Pancreas (tissue), 10 donors: ENCODE measurements around the gene FITM2. TPM values are rescaled to one million over a fixed set of nuclear protein-coding genes. Genes with fewer than 3 reads are reported as not detected.

ENCODE experiments used
- ATAC-seq, 4 donors: fragments of 200-7000 bp; cut with Tn5 transposase; one replicate each; pipeline versions ENCODE4 v1.8.0 to v1.9.1; 2020; ENCODE audit warnings: mild to moderate bottlenecking in 4 of 4, moderate library complexity in 4 of 4
- DNase-seq, 6 donors: peaks; one replicate each; pipeline ENCODE4 v3.0.0-alpha.2; 2020
- FAIRE-seq: peaks from 2 replicates; lab custom pipeline; 2012; peaks lifted over from hg19 to GRCh38; lab: Jason Lieb, UNC
- H3K27ac ChIP-seq, 4 donors: fragments of 200-600 bp; sonication (generic); 1 replicate in 3 of 4; 2 replicates in 1 of 4; pipeline versions ENCODE4 v1.5.0 to v1.8.0; 2020
- H3K27me3 ChIP-seq, 4 donors: fragments of 200-600 bp; one replicate each; pipeline ENCODE4 v1.8.0; 2021
- H3K36me3 ChIP-seq, 3 donors: fragments of 200-600 bp; sonication (generic) in 1 of 3; one replicate each; pipeline versions ENCODE4 v1.5.0 to v1.8.0; 2020 to 2021
- H3K4me1 ChIP-seq, 3 donors: fragments of 200-600 bp; one replicate each; pipeline ENCODE4 v1.8.0; 2021
- H3K4me3 ChIP-seq, 4 donors: fragments of 200-600 bp; sonication (generic) in 2 of 4; one replicate each; pipeline versions ENCODE4 v1.5.0 to v1.8.0; 2020 to 2021
- H3K9me3 ChIP-seq, 4 donors: fragments of 200-600 bp; one replicate each; pipeline ENCODE4 v1.8.0; 2021
- WGBS, 2 donors: extraction: QIAGEN DNeasy Blood & Tissue Kit; methylation state at CpG; one replicate each; pipeline ENCODE4 v1.1.7; 2013; 5-methylcytosine and 5-hydroxymethylcytosine counted together
- intact Hi-C, 3 donors: fragments of 100-400 bp; cut with DNase I; formaldehyde crosslinking; loops; one replicate each; pipeline versions ENCODE4 v1.11.1 to v1.14.2; 2022
- polyA plus RNA-seq, 2 donors: library from polyadenylated mRNA; stranded (reverse); fragments of 200-250 nt; gene quantifications; one replicate each; pipeline ENCODE4 v1.2.3, GENCODE V29; 2013
- total RNA-seq, 6 donors: library from RNA; stranded (reverse); fragmentation: NEBNext Ultra II Directional in 4 of 6; extraction: Animal tissue kit (Norgen Biotek cat#: 25700) in 4 of 6; gene quantifications; one replicate each; pipeline versions ENCODE4 v1.2.1 to v1.2.4, GENCODE V29; 2021 to 2023
- TF ChIP-seq, protein P1 (sequence below), 4 donors: fragments of 200-600 bp; sonication (generic) in 3 of 4; IDR thresholded peaks; one replicate each; pipeline versions ENCODE4 v1.5.0 to v1.8.0; 2021; ENCODE audit warnings: antibody characterized with exemption in 4 of 4
- donor health status: healthy with polysubstance abuse.
- donor health status: DM: no; HTN: no; CAD: no; lungs with moderate emphysema.
- donor health status: DM: no; HTN: no; CAD: no.
- donor health status: control.
- donor health status: control.
- donor health status: Bipolar disorder and iron deficiency.
- donor health status: DM: yes; HTN: yes; CAD: no.
- donor health status: DM: no; HTN: no; CAD: no.
- donor health status: DM: no; HTN: no; CAD: no.
- donor health status: DM: yes; HTN: yes; CAD: no.

Gene FITM2
- total and polyA plus RNA-seq, 8 donors = 2.0 to 7.4 (median 5.7) TPM

DNA sequence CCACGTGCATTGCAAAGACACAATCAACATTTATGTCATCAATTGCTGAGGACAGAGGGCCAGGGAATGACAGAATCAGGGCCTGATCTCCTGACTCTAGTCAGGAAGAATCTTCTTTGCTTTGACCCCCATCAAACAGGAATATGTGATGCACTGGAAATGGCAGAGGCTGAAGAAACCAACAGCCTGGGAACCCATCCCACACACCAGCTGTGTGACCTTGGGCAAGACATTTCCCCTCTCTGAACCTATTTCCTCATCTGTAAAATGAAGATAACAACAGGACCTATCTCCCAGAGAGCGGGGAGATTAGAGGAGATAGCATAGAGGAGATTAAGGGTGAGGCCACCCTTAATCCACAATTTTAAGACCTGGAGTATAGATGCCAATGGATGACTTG lies 46.0 kb upstream of the FITM2 start:
- no peak for FAIRE-seq
- Histone ChIP-seq H3K36me3 (no peaks in the 10 kb centered on the region), H3K27me3 (no peaks in the 10 kb centered on the region), H3K9me3 (no peaks in the 10 kb centered on the region), H3K27ac (peak overlapping the region in 1 of 4 donors; percentile 92), H3K4me1 (peaks cover 0 to 27% (median 14%) of the 10 kb centered on the region in 3 donors), H3K4me3 (peak overlapping the region in 2 of 4 donors; percentile 65 to 67)
- intact Hi-C loops = no loop called here
- DNase-seq = peak in 3 of 6 donors; percentile 22 to 32 (median 23)
- TF ChIP-seq, protein P1, sequence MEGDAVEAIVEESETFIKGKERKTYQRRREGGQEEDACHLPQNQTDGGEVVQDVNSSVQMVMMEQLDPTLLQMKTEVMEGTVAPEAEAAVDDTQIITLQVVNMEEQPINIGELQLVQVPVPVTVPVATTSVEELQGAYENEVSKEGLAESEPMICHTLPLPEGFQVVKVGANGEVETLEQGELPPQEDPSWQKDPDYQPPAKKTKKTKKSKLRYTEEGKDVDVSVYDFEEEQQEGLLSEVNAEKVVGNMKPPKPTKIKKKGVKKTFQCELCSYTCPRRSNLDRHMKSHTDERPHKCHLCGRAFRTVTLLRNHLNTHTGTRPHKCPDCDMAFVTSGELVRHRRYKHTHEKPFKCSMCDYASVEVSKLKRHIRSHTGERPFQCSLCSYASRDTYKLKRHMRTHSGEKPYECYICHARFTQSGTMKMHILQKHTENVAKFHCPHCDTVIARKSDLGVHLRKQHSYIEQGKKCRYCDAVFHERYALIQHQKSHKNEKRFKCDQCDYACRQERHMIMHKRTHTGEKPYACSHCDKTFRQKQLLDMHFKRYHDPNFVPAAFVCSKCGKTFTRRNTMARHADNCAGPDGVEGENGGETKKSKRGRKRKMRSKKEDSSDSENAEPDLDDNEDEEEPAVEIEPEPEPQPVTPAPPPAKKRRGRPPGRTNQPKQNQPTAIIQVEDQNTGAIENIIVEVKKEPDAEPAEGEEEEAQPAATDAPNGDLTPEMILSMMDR (IDR thresholded peaks at IDR 0.05) = no peak
- ATAC-seq = no peak
- WGBS, 2 donors = 11 to 13% methylated on average over 2 of the region's 2 CpGs

DNA sequence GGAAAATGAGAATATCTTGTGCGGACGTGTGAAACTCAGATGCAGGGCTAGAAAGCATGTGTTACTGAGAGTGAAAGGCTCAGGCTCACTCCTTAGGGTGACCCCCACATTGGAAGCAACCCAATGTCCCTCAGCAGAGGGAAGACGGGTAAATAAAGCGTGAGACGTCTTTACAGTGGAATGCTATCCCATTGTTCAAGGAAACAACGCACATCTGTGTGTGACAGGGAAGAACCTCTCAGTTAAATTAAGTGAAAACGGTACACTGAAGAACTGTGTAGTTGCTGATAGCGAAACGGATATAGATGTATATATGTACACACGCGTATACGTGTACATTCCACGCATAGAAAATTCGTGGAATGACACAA lies 45.3 kb upstream of the FITM2 start:
- peaks cover 0 to 27% (median 14%) of the 10 kb centered on the region in 3 donors for H3K4me1 ChIP-seq
- no peaks in the 10 kb centered on the region for H3K27me3 ChIP-seq
- intact Hi-C loops = no loop called here
- peak overlapping the region; percentile 88 to 93 (median 92) for H3K27ac ChIP-seq
- peak overlapping the region; percentile 48 to 67 (median 66) for H3K4me3 ChIP-seq
- H3K9me3 ChIP-seq = no peaks in the 10 kb centered on the region
- ATAC-seq = no peak
- H3K36me3 ChIP-seq = no peaks in the 10 kb centered on the region
- WGBS, 2 donors = 17 to 20% methylated on average over 14 of the region's 14 CpGs
- no peak for FAIRE-seq
- TF ChIP-seq, protein P1 (IDR thresholded peaks at IDR 0.05) = no peak
- no peak for DNase-seq

DNA sequence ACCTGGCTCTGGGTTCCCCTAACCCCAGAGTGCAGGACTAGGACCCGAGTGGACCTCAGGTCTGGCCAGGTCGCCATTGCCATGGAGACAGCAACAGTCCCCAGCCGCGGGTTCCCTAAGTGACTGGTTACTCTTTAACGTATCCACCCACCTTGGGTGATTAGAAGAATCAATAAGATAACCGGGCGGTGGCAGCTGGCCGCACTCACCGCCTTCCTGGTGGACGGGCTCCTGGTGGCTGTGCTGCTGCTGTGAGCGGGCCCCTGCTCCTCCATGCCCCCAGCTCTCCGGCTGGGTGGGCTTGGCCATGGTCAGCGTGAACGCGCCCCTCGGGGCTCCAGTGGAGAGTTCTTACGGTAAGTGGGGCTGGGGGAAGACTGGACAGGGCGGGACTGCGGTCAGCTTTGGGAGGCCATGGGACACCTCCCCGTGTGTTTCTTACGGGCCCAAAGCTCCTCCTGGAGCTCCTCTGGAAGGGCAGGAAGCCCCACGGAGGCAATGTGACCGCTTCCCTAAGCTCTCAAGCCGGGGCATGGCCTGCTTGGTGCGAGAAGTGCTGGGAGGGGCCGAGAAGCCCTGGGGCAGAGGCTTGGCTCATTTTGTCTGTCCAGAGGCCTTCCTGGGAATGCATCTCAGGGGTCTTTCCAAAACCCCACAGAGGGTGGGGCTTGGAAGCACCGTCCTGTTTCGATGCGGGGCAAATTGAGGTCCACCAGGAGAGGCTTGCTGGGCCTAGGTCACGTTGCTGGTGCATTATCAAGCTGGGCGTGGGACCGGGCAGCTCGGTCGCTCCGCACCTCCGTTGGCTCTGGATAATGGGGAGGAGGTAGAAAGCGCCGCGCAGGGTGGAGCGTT lies 44.7 kb upstream of the FITM2 start, which contains the start of gene HNF4A:
Gene HNF4A, plus strand, starts transcription at position 202 of the 855 bp plus-strand sequence. Its CDS starts 106 bp downstream, at position 308.
- 9 to 15% methylated on average over 40 of the region's 40 CpGs for WGBS, 2 donors
- FAIRE-seq = no peak
- ATAC-seq = peak; percentile 91 to 95 (median 92)

DNA sequence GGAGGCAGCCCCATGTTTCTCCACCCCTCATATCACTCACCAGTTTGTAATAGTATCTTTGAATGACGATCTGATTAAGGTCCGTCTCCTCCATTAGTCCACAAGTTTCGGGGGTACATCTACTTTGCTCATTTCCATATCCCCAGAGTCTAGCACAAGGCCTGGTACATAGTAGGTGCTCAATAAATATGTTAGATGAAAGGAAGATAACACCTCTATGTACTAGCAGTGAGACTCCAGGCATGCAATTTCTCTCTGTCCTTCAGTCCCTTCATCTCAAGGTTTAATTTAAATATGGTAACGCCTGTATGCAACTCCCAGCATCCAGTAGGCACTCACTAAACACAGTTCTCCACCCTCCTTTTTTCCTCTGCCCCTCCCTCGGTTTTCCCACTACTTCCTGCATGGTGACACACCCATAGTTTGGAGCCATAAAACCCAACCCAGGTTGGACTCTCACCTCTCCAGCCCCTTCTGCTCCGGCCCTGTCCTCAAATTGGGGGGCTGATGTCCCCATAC lies 44.0 kb upstream of the FITM2 start:
- Histone ChIP-seq H3K9me3 (no peaks in the 10 kb centered on the region), H3K4me3 (peak overlapping the region; percentile 48 to 67 (median 66)), H3K36me3 (no peaks in the 10 kb centered on the region), H3K4me1 (peaks cover 0 to 27% (median 14%) of the 10 kb centered on the region in 3 donors), H3K27me3 (no peaks in the 10 kb centered on the region), H3K27ac (peak overlapping the region; percentile 88 to 93 (median 92))
- DNase-seq = no peak
- intact Hi-C loops = no loop called here
- peak; percentile 73 to 85 (median 79) for ATAC-seq
- WGBS, 2 donors = 20 to 24% methylated on average over 6 of the region's 6 CpGs
- no peak for FAIRE-seq
- TF ChIP-seq, protein P1 (IDR thresholded peaks at IDR 0.05) = no peak

More for the DNA sequence above, 44.7 kb upstream of the FITM2 start, which contains the start of gene HNF4A:
- peak; percentile 80 to 93 (median 85) for DNase-seq
- H3K4me1 ChIP-seq = peaks cover 0 to 27% (median 14%) of the 10 kb centered on the region in 3 donors
- TF ChIP-seq, protein P1 (IDR thresholded peaks at IDR 0.05) = no peak
- peak within 1 kb of the TSS; percentile 48 to 67 (median 66) for H3K4me3 ChIP-seq
- intact Hi-C loops = no loop called here
- peak within 1 kb of the TSS; percentile 88 to 93 (median 92) for H3K27ac ChIP-seq
- no peaks in the 10 kb centered on the region for H3K36me3 ChIP-seq
- no peaks in the 10 kb centered on the region for H3K27me3 ChIP-seq
- no peaks in the 10 kb centered on the region for H3K9me3 ChIP-seq
